GM18526 (cell line): ENCODE results near the gene ZAP70.

Experiments
- POLR2A ChIP-seq: IDR thresholded peaks from 3 replicates; pipeline ENCODE4 v1.6.1; 2011; ENCODE audit not compliant: insufficient read length; ENCODE audit errors: extremely low read depth

ZAP70 gene

DNA sequence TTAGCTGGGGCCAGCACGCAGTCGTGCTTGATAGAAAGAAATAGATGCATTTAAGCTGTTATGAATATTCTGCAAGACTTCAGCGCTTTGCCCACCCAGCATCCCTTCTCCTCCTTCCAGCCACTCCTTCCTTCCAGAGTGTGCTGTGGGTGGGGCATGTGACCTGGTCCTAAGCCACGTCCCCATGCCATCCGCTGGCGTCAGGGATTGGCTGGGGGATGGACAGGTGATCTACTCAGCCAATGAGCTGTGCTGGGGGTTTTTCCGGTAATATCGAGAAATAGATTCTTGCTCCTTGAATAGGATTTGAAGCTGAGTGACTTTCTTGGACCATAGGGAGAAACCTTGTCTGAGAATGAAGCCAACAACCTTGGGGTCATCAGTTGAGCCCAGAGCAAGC, 4.8 kb upstream of the ZAP70 start:
- TF ChIP-seq POLR2A: no peak

DNA sequence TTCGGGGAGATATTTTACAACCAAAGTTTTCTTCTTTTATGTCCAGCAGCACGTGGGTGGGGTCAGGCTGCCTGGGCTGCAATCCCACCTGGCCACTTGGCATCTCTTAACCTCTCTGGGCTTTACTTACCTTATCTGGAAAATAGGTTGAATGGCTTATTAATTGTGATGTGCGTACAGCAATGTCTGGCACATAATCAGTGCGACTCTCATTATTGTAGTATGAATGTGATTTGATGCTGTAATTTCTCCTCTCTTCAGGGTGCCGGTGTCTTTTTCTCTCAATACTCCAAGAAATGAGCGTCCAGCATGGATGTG, 2.0 kb upstream of the ZAP70 start:
- TF ChIP-seq POLR2A: no peak

GRCh38 chr2:97712693-97713295, 582 bp upstream of the ZAP70 start:
- no peak for TF ChIP-seq POLR2A

- TF ChIP-seq POLR2A: no peak
Observed at GRCh38 chr2:97714084-97714949, 941 bp downstream of the ZAP70 start.

- TF ChIP-seq POLR2A: no peak
Observed at GRCh38 chr2:97714950-97715652, 1.7 kb downstream of the ZAP70 start.

- no peak for TF ChIP-seq POLR2A
Observed at GRCh38 chr2:97715951-97716694, 2.7 kb downstream of the ZAP70 start.

- no peak for TF ChIP-seq POLR2A
Observed at GRCh38 chr2:97716695-97717612, 3.6 kb downstream of the ZAP70 start.

DNA sequence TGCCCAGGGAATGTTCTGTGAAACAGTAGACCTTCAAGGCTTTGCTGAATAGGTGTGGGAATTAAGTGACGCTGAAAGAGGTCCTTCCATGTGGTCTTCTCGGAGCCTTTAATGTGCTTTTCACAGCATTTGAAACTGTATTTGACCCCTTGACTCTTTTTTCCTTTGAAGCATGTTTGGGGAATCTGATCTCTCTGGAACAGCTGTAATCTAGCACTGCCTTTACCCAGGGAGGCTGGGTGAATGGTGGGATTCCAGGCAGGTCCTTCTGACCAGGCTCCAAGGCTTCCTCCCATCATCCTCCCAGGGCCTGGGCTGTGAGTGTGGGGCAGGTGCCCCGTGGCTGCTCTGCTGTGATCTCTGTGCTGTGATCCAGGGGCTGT, 4.2 kb downstream of the ZAP70 start:
- no peak for TF ChIP-seq POLR2A

- no peak for TF ChIP-seq POLR2A
Observed at GRCh38 chr2:97718051-97718882, 4.9 kb downstream of the ZAP70 start.

- no peak for TF ChIP-seq POLR2A
Observed at GRCh38 chr2:97718942-97719341, 5.6 kb downstream of the ZAP70 start.

- TF ChIP-seq POLR2A: no peak
Observed at GRCh38 chr2:97719362-97720155, 6.2 kb downstream of the ZAP70 start.

GRCh38 chr2:97720746-97721145, 7.4 kb downstream of the ZAP70 start:
- no peak for TF ChIP-seq POLR2A

DNA sequence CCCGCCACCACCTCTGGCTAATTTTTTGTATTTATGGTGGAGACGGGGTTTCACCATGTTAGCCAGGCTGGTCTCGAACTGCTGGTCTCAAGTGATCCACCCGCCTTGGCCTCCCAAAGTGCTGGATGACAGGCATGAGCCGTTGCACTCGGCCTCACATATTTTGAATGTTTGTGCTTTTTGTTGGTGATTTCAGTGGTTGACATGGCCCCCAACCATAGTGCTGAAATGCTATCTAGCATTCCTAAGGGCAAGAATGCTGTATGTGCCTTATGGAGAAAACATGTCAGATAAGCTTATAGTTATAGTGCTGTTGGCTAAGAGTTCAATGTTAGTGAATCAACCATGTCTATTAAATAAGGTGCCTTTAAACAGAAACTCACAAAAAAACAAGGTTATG, 8.9 kb downstream of the ZAP70 start:
- TF ChIP-seq POLR2A: no peak
